GM12865 (cell line): ENCODE measurements around the gene KEL.

Experiments
- DNase-seq: peaks from one replicate; pipeline ENCODE4 v3.0.0; 2010; ENCODE audit warnings: low read depth
- H3K4me3 ChIP-seq: 2 replicates; pipeline ENCODE4 v1.5.1; 2011; ENCODE audit warnings: mild to moderate bottlenecking, low read depth, low read length, control low read depth
- TF ChIP-seq, protein P1 (sequence below): IDR thresholded peaks from 2 replicates; pipeline ENCODE4 v1.5.1; 2011; ENCODE audit warnings: low read length, control low read depth, low read depth, inconsistent platforms; ENCODE audit not compliant: insufficient read depth; ENCODE audit errors: missing control alignments

The KEL gene

DNA sequence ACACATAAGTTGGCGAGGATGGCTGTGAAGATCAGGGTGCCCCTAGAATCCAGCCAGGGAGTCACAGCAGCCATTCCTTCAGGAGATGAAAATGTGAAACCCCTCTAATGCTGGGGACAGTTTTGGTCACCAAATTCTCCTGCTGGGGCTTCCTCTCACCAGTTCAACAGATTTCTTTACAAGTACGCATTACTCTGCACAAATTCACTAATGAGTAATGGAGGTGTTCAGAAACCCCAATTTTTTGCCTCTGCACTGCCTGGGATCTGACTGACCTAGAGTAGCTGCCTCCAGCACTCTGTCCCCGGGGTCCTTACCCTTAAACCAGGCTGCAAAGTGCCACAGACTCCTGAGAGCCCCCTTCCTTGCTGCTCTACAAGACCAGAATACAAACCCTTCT lies 44.7 kb downstream of the KEL start:
- TF ChIP-seq, protein P1, sequence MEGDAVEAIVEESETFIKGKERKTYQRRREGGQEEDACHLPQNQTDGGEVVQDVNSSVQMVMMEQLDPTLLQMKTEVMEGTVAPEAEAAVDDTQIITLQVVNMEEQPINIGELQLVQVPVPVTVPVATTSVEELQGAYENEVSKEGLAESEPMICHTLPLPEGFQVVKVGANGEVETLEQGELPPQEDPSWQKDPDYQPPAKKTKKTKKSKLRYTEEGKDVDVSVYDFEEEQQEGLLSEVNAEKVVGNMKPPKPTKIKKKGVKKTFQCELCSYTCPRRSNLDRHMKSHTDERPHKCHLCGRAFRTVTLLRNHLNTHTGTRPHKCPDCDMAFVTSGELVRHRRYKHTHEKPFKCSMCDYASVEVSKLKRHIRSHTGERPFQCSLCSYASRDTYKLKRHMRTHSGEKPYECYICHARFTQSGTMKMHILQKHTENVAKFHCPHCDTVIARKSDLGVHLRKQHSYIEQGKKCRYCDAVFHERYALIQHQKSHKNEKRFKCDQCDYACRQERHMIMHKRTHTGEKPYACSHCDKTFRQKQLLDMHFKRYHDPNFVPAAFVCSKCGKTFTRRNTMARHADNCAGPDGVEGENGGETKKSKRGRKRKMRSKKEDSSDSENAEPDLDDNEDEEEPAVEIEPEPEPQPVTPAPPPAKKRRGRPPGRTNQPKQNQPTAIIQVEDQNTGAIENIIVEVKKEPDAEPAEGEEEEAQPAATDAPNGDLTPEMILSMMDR = no peak
- no peak for DNase-seq
- no peak overlapping the region for H3K4me3 ChIP-seq

DNA sequence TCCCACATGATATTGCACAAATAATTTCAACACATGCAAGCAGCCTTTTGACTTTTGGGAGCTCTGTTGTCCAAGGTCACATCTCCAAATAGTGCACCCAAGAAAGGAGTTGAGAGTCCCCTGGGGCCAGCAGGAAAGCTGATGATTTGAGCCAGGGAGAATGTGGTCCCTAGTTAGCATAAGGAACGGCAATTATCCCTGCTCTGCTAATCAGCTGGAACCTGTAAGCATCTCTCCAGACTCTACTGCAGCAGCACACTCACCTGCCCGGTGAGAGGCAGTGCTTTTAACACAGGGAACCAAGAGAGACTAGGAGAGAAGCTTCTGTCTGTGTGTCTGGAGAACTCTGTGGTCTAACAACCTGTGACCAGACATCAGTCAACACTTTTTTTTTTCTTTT lies 45.7 kb downstream of the KEL start:
- no peak overlapping the region for H3K4me3 ChIP-seq
- no peak for DNase-seq
- TF ChIP-seq, protein P1 = no peak

DNA sequence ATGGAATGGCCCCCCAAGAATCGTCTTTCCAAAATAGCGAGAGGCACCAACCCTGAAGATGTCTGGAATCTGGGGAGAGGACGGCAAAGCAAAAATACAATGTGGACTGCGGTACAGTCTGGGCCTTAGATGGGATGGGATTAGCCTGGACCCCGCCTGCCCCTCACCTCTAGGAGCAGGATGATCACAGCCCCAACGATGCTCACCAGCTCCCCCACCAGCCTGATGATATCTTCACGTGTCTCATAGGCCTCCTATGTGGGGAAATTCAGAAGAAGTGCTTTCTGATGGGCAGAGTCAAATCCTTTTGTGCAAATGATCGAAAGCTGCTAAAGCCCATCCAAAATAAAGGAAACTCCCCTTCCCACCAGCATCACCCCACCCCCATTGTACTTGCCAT lies 46.8 kb downstream of the KEL start:
- no peak overlapping the region for H3K4me3 ChIP-seq
- TF ChIP-seq, protein P1 = no peak
- no peak for DNase-seq

DNA sequence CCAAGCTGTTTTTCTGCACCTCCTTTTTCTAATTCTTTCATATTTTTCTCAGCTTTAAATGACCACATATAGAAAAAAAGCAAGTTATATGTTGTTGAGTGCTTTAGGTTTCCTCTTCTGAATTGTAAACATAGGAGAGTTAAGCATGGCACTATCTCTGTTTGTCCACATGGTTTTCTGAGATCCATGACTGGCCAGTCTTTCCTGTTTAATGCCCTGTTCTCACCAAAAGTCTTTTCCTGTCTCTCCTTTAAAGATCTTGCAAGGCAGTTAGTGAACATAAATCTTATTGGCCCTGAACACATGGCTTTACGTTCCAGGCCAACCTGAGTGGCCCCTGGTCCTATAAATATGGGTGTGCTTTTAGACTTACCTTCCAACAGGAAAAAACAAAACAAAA lies 48.0 kb downstream of the KEL start:
- TF ChIP-seq, protein P1 = no peak
- DNase-seq = no peak
- no peak overlapping the region for H3K4me3 ChIP-seq

DNA sequence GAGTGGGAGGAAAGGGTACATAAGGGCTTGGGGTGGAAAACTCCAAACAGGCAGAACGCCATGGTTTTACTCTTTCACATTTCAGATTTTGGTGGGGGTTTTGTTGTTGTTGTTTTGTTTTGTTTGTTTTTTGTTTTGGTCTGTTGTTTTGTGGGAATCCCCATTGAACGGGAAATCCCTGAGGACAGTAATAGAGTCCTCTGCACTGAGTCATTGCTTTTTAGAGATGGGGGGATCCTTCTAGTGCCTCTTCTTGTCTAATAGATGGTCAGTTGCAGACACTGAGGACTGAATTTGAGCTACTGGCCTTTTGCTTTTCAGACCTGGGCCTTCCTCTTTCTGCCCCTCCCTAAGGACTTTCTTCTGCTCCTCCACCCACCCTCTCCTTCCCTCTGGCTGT lies 48.6 kb downstream of the KEL start:
- TF ChIP-seq, protein P1 = no peak
- H3K4me3 ChIP-seq = no peak overlapping the region
- DNase-seq = no peak

DNA sequence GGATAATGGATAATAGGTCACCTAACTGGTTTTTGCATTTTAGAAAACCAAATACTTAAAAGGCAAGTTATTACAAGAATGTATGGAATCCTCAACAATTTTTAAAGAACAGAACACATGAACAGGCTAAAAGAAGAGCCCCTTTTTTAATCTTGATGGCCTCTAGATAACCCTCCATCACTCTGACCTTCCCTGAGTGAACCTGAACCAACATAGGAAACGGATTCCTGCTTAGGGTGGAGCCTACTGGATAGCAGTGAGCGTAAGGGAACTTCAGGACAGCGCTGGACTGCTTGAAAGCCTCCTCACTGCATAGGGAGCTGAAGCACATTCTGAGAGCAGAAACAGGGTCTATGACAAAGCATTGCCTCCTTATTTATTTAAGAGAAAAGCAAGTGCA lies 49.1 kb downstream of the KEL start:
- H3K4me3 ChIP-seq = no peak overlapping the region
- TF ChIP-seq, protein P1 = no peak
- DNase-seq = no peak

DNA sequence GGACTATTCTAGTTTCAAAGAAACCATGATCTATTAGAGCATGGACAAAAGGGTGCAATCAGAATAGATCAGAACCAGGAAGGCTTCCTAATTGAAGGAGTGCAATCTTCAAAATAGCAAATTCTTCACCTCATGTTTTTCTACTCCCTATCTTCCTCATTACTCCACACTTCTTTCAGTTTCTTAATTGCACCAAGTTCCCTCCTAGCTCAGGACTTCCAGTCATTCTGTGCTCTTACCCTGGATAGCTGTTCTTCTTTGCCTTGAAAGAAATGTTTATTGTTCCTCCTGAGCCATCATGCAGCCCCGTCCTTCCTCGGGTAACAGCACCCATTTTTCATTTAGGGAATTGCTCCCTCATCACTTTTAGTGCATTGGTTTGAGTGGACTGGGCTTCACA lies 51.7 kb downstream of the KEL start:
- TF ChIP-seq, protein P1 = no peak
- no peak for DNase-seq
- no peak overlapping the region for H3K4me3 ChIP-seq
